Measurements from ENCODE around the gene FNDC3A.
"Not testable (repeated sequence)": the region's sequence is repeated elsewhere in the genome, so short reads cannot be mapped to it uniquely, and the experiment has no call there.

The FNDC3A gene

DNA sequence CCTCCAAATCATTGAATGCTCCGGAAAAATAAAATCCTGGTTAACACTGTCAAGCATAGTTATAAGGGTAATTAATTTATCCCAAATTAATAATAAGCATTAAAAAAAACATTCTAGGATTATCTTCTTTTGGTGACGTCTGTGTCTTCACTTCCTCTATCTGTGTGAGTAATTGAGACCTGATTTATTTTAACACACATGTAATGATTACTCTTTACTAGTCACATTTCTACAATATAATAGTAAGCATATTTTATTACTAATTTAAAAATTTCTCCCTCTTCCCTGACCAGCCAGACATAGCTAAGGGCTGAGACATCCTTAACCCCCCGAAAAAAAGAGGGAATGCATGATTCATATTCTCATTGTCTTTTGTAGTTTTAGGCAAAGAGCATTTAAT lies 2.3 kb downstream of the FNDC3A start:
- DNase-seq, result no peak

DNA sequence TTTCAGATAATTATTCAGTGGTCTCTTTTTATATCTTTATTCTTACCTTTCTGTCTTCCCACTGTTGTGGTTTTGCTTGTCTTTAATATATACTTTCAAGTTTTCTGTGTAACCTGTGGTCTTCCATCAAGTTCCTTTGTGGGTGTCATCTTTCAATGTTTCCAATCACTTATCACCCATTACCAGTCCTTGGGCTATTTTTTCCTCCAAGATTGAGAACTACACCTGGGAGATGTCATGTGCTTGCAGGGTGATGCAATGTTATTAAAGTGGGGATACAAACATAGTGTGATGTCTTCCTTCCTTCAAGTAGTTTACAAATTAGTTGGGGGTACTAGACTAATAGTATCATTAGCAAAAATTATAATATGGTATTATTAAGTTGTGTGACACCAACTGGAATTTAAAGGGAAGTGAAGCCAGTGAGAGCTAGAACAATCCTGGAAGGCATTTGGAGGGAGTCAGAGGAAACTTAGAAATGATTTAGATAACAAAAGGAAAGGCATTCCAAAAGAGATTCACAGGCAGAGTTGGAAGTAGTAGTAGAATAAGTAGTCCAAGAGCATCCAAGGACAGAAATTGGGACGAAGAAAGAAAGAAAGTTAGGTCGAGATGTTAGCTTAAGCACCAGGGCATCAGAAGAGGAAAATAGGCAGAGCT lies 3.4 kb downstream of the FNDC3A start:
- no peak for DNase-seq

DNA sequence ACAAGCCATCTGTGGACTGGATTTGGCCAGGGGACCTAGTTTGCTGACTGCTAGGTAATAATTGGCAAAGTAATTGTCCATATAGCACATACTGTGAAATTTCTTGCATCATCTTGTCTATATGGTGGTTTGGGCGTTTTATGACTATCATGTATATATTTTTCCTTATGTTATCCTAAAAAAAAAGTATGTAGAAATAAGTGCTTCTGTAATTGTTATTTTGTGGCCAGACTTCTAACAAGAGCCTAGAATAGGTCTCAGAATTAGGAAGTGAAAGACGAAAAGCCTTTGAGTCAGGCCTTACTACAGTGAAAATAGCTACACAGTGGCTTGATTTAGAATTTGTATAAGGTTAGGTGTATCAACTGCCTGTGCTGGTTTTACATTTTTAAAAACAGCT lies 4.2 kb downstream of the FNDC3A start:
- peak; percentile 89 for DNase-seq

DNA sequence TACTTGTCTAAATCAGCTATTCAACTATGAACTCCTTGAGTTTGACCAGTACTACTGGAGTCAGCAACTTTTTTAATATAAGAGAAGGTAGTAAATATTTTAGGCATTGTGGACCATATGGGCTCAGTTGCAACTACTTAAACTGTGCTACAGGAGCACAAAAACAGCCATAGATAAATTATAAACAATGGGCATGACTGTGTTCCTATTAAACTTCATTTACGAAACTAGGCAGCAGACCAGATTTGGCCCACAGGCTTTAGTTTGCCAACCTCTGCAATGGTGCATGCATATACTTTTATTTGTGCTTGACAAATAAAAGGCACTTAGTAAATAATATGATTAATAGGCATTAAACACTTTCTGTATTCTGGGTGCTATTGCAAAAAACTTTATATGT lies 7.6 kb downstream of the FNDC3A start:
- DNase-seq, result no peak

DNA sequence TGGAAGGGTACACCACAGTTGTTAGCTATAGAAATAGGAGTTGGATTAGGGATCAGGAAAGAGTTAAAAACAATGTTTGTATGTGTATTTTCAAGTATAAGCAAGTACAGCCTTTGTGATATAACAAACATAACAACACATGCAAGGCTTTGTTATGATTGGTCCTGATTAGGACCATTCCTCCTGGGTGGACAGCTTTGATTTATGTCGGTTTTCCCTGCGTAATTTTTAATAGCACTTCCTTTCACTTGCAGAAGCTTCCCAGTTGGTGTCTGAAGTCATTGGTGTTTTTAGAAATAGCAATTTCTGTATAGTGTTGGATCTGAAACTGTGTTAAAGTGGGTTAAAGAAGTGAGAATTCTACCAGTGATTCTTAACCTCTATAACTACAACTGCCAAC lies 10.0 kb downstream of the FNDC3A start:
- DNase-seq, result no peak

DNA sequence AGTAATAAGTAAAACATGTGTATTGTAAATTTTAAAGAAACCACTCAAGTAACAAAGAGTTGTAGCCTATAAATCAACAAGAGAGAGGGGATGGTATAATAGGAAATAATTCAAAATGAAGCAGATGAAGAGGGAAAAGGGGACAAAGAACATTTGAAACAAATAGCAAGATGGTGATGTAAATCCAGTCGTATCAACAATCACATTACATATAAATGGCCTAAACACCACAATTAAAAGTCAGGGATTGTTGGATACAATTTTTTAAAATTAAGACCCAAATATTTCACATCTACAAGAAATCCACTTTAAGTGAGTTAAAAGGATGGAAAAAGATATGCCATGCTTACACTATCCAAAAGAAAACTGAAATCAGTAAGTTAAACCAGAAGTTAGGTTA lies 15.2 kb downstream of the FNDC3A start:
- no peak for DNase-seq

DNA sequence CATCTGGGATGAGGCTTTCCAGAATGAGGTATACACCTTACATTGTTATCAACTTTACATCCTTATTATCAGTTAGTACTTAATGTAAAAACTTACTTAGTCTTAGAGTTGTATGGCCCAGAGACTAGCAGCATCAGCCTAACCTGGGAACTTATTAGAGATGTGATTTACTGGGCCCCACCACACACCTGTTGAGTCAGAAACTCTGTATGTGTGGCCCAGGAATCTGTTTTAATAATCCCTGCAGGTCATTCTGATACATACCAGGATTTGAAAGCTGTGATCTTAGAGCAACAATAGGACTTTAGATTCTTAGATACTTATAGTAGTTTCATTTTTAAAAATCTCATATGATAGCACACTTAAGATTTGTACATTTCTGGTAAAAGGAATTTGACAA lies 17.4 kb downstream of the FNDC3A start:
- DNase-seq, result no peak

DNA sequence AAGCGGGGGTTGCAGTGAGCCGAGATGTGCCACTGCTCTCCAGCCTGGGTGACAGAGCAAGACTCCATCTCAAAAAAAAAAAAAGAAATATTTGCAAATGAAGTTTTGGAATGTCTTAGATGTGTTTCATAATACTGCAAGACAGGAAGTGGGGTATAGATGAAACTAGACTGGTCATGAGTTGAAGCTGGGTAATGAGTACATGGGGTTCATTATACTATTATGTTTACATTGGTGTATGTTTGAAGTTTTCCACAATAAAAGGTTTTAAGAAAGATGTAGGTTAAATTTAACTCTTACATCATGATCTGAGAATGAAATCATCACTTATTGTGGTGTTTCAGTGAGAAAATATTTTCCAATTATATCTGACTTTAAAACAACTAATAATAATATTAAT lies 19.0 kb downstream of the FNDC3A start:
- DNase-seq, result no peak

DNA sequence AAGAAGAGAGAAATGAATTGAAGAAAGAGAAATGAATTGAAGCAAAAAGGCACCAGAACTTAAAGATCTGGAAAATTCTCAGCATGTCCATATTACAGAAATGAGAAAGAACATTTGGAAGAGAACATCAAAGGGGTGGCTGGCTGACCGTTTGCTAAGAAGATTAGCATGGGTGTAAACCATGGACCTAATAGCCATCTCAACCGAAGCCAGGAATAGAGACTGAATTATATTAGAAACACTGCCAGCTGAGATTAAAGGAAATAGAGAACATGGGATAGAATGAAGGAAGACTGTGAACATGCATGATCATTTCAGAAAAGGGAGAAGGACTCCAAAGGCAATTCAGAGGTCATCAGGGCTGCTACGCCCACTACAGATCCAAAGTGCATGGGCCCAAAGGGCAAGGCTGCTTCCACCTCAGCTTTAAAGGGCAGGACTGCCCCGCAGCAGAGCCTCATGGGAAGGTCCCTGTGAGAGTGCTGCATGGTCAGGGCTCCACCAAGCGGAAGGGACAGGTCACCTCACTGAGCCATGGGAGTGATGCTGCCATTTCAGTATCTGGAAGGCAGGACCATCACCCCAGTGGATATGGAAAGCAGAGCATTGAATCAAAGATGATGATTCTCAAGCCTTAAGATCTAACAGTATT lies 23.1 kb downstream of the FNDC3A start:
- DNase-seq, result no peak

DNA sequence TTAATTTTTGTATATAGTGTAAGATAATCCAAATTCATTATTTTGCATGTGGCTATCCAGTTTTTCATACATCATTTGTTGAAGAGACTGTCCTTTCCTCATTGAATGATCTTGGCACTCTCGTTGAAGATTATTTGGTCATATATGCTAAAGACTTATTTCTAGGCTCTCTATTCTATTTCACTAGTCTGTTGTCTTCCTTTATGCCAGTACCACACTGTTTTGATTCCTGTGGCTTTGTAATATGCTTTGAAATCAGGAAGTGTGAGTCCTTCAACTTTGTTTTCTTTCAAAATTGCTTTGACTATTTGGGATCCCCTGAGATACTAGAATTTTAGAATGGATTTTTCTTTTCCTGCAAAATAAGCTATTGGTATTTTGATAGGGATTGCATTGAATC lies 24.5 kb downstream of the FNDC3A start:
- DNase-seq, result no peak

DNA sequence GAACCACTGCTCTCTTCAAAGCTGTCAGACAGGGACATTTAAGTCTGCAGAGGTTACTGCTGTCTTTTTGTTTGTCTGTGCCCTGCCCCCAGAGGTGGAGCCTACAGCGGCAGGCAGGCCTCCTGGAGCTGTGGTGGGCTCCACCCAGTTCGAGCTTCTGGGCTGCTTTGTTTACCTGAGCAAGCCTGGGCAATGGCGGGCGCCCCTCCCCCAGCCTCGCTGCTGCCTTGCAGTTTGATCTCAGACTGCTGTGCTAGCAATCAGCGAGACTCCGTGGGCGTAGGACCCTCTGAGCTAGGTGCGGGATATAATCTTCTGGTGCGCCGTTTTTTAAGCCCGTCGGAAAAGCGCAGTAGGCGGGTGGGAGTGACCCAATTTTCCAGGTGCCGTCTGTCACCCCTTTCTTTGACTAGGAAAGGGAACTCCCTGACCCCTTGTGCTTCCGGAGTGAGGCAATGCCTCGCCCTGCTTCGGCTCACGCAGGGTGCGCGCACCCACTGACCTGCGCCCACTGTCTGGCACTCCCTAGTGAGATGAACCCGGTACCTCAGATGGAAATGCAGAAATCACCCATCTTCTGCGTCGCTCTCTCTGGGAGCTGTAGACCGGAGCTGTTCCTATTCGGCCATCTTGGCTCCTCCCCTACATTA lies 43.4 kb downstream of the FNDC3A start:
- not testable (repeated sequence) for DNase-seq

DNA sequence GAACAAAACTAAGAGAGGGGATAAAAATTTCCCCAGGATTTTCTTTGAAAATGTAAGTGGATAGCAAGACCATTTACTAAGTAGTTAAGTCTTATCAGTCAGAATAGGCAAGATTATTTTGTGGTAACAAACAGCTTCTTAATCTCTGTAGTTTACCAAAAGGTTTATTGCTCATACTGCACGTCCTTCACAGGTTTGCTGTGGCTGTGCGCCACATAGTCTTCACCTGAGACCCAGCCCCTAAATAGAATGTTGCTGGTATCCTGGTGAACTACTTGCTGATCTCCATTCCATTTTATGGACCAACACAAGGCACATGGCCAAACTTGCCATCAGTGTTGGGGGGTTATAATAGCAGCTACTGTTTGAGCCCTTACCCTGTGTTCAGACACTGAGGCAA lies 44.6 kb downstream of the FNDC3A start:
- DNase-seq, result no peak

DNA sequence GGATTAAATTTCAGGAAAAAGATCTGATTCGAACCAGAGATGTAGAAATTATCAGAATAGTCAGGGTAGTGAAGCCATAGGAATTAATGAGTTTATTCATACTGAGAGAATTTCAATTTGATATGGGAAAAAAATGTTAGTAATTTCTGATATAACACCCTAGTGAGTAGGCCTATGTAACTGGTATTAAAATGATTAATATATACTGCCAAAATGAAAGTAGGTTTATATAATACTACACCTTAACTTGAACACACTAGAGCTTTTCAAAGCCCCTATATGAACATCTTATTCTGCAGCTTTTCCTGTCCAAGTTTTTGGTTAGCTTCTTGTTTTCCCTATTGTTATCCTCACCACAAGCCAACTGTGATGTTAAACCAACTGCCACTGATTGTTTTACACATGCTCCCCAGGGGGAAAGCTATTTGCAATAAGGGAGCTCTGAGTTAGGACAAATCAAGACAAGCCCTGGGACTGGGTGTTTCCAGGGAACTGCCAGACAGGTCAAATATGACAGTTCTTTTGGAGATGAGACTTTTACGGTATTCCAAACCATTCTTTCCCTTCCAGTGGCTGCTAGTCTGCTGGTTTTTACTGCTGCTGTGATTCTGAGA lies 45.3 kb downstream of the FNDC3A start:
- no peak for DNase-seq

DNA sequence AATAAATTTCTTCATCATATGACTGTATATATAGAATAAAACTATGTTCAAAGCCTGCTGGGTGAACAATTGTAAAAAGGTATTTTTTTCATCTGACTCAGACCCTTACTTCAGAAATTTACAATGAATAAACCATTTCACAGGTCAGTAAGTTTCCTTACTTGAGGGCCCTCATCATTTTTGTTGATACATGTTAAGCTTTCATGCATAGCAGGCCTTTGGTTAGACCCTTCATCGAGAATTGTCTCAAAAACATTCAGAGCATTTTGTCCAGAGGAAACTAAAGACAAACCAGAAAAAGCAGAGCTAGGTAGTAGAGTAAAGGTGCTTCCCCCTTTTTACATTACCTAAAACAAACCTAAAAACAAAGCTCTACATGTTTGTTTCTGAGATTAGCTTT lies 46.2 kb downstream of the FNDC3A start:
- no peak for DNase-seq

DNA sequence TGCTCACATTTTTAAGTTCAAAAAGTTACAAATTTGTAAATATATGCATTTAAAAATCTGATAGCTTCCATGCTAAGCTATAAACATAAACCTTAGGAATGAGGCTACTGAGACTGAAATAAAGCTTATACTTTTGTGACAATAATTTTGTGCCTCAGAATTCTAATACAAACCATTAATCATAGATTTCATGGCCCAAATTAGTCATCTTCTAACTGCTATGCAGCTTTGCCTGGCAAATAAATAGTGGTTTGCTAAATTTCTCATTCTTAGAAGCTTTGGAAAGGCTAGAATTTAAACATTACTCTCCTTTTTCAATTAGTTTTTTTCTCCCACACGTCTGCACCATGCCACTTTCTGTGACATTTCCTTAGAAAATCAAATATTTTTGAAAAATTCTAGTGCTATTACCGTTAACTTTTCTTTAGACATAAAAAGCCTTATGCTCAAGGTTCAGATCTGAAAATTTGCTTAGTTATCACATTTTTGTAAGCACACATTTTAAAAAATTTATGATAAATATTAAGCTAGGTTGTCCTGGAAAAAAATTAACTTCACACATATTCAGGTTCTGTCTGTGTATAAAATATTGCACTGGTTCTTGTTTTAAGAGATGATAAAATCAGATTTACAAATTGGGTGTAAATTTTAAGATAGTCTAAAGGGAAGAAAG lies 46.9 kb downstream of the FNDC3A start:
- no peak for DNase-seq

DNA sequence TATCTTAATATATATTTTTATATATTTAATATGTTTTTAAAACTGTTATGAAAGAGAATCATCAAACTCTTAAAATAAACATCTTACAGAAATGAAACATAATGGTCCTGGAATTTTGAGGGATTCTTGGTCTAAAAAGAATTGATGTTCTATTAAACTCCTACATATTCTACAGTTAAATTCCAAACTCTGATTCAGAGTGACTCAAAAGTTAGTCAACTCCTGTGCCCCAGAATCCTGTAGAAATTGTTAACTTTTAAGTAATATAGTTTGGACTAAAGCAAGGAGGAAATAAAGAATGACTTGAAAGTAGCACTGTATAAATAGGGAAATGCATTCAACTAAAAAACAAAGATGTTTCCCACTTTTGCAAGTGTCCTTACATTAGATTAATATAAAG lies 47.7 kb downstream of the FNDC3A start:
- no peak for DNase-seq

DNA sequence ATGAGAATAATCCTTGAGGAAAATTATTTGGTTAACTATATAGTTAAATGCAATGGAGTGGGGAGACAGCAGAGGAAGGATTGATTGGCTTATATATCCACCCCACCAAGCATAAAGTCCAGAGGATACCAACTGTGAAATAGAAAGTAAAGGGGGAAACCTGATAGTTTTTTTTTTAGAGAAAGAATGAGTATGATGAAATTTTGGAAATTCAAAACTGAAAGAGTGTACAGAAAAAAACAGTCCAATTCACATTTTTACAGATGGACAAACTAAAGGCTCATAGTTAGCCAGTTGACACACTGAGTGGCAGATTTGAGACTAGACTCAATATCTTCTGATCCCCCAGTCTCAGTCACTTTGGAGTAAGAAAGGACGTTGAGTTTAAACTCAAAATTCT lies 51.1 kb downstream of the FNDC3A start:
- no peak for DNase-seq

DNA sequence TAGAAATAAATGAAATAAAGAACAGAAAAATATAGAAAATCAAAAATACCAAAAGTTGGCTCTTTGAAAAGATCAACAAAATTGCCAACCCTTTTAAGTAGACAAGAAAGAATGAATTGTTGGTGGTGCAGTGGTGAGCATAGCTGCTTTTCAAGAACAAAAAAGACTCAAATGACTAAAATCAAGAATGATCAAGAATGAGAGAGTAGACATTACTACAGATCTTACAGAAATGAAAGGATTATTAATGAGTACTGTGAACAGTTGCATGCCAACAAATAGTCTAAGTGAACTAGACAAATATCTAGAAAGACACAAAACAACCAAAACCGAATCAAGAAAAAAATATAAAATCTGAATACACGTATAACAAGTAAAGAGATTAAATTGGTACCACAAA lies 53.9 kb downstream of the FNDC3A start:
- no peak for DNase-seq

DNA sequence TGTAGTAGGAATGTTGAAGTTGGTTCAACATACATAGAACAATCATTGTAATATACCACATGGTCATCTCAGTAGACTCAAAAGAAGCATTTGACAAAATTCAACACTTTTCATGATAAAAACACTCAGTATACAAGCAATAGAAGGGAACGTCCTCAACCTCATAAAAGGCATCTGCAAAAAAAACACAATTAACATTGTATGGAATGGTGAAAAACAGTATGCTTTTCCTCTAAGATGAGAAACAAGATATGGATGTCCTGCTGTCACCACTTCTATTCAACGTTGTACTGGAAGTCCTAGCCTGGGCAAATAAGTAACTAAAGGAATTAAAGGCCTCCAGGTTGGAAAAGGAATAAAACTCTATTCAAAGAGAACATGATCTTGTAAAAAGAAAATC lies 54.5 kb downstream of the FNDC3A start:
- DNase-seq, result no peak

DNA sequence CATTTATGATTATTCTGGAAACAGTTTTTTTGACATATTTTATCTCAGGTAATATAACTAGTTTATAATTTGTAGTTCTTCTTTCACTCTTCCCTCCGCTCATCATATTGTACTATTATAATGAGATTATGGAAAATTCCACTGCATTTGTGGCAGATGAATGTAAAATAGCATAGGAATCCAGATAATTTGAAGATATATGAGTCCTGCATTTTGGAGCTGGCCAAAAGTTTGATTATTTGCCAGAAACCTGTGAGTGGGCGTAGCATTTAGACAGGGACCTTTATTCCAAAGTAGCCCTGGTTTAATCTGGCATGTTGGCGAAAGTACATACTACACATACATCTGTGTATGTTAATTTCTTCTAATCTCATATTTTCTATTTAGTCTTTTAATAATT lies 65.2 kb downstream of the FNDC3A start:
- no peak for DNase-seq

DNA sequence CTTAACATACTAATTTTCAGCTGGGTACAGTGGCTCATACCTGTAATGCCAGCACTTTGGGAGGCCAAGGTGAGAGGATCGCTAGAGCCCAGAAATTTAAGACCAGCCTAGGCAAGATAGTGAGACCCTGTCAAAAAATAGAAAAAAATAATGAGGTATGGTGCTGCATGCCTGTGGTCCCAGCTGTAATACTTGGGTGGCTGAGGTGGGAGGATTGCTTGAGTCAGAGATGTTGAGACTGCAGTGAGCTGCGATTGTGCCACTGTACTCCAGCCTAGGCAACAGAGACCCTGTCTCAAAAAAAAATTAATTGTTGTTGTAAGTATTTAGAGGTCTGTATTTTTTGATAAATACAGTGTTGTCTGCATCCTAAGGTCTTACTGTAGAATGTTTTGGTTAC lies 66.8 kb downstream of the FNDC3A start:
- DNase-seq, result no peak

DNA sequence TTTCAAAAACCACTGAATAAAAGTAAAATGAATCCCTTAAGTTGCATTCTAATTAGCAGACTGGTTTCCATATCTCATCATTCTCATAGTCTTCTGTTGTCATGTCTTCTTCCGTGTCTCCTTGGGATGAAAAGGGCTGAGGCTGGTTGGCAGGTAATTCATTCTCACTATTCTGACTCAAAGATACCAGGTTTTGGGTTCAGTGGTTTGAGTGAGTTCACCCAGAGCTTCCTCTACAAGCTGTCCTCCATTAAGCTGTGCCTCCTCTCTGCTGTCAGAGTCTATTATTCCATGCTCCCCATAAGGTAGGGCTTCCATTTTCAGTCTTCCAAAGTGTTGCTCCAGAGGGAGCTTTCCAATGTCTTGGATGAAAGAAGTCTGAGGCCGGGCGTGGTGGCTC lies 68.3 kb downstream of the FNDC3A start:
- no peak for DNase-seq

DNA sequence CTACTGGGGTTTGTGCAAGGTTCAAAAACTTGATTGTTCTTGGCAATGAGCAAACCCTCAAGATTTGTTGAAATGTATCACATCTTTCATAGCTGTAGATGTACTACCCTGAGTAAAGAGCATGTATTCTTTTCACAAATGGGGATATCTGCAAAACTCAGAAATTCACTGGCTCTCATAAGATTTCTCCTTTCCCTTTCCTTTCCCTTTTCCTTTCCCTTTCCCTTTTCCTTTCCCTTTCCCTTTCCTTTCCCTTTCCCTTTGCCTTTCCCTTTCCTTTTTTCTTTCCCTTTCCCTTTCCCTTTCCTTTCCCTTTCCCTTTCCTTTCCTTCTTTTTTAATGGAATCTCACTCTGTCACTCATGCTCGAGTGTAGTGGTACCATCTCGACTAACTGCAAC lies 69.1 kb downstream of the FNDC3A start:
- DNase-seq, result no peak

DNA sequence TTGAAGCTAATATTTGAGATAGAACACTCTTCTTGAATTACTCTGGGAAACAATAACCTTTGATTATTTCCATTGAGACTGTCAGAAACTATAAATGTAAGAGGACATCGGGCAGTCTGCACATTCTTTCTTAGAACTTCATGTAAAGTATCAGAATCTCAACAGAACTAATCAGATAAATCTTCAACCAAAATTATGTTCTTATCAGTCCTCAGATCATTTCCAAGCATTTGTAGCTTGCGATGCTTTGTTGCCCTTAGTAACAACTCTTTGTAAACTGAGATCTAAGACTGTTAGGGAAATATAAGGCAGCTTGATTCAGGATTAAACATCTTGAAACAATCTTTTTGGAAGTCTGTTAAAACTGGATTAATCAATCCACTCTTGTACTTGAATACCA lies 70.3 kb downstream of the FNDC3A start:
- DNase-seq, result no peak

All from SIG-M5 (cell line).